GM19328 (cell line): Measurements from ENCODE around the gene IL22RA2.

Experiments used
- ATAC-seq: cut with Tn5 transposase; IDR thresholded peaks from one replicate; pipeline ENCODE4 v1.9.1; 2021; ENCODE audit warnings: mild to moderate bottlenecking, moderate library complexity; ENCODE audit not compliant: unreplicated experiment

Gene IL22RA2

DNA sequence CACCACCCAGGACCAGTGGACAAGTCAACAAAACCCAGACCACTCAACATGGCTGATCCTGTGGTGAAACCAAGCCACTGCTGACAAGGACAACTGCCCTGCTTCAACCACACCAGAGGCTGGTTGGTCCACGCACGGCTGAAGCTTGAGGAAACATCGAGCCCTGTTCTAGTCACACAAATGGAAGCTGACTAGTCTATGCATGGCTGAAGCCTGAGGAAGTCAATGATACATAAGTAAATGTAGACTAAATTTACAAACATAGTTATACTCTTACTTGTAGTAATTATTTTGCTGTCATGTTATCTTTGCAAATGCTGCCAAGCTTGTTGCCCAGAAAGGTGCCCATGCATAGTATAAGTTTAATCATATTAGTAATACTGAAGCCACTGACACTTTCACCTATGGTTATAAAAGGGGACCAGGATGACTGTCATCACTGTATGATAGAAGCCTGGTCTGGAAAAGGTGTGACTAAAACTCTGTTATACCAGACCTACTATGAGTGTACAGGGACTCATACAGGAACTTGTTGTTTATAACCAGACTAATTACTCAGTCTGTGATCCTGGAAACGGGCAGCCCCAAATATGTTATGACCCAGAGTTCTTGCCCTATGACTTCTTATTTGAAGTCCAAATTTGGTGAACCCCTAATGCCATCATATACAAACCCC lies 5.6 kb downstream of the IL22RA2 start:
- ATAC-seq, result no peak

GRCh38 chr6:137166247-137167098 lies 7.0 kb downstream of the IL22RA2 start:
- no peak for ATAC-seq

- no peak for ATAC-seq
Observed at GRCh38 chr6:137165375-137166246, 7.8 kb downstream of the IL22RA2 start.

DNA sequence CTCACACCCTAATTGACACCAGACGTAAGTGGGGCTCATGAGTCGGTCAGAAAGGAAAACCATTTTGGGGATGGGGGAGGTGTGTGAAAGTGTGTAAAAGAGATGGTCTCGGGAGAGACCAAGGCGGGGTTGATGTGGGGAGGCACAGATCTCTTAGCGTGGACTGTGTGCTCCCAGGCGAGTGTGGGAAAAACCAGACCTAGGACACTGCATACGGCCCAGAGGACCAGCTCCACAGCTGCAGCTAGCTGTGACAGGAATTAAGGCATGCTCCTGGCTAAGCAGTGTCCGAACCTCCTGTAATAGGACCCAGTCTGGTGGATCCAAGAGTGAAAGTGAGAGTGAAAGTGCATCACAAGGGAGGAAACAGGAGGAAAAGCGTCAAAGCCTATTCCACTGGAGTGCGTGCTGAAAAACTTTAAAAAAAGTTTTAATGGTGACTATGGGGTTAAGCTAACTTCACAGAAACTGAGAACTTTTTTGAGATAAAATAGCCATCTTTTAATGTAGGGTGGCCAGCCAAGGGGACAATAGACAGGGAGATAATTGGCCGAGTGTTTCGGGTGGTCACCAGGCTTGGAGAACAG lies 9.6 kb downstream of the IL22RA2 start:
- ATAC-seq, result no peak

DNA sequence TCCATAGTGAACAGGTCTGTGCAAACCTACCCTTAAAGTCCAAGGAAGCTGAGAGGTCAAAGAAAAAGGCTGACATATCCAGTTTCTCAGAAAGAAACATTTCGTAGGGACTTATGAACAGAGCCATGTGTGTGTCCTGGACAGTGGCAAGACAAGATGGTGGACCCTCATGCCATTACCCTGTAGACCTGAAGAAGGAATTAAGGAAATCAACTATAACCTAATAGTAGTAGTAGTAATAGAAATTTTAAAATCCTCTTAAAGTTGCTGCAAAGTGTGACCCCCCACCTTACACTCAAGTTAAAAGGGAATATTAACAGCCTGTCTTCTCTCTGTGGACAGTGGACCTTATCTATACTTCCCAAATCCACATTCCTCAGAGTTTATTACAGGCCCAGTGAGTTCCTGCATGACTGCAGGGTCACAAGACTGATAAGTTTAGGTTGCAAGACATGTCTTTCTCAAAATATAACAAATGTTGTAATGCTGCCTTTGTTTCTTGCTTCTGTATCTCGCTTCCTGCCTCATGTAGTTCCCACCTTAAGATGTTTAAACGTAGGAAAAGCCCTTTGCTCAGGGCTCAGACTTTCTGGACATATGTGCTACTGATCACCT lies 10.6 kb downstream of the IL22RA2 start:
- ATAC-seq, result no peak

DNA sequence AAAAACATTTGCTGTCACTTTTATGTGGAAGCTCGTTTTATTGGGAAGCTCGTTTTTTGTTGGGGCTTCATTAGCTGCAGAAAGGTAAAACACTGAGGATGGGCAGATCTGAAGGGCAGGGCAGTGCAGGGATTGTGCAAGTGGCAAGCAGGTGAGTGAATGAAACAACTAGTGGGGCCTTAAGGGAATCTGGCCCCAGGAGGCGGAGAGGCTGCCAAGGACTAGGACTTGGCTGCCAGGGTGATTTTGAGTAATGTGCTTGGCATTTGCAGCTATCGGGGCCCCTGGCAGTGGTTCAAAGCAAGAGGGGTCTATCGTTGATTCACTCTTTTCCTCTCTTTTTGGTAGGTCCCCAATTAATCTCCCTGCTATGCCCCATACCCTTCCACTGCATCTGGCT lies 11.5 kb downstream of the IL22RA2 start:
- ATAC-seq, result no peak

GRCh38 chr6:137160763-137161162 lies 12.7 kb downstream of the IL22RA2 start:
- ATAC-seq, result no peak

- ATAC-seq, result no peak
Observed at GRCh38 chr6:137159912-137160311, 13.5 kb downstream of the IL22RA2 start.

- no peak for ATAC-seq
Observed at GRCh38 chr6:137157601-137158000, 15.8 kb downstream of the IL22RA2 start.

- ATAC-seq, result no peak
Observed at GRCh38 chr6:137156650-137157049, 16.8 kb downstream of the IL22RA2 start.

DNA sequence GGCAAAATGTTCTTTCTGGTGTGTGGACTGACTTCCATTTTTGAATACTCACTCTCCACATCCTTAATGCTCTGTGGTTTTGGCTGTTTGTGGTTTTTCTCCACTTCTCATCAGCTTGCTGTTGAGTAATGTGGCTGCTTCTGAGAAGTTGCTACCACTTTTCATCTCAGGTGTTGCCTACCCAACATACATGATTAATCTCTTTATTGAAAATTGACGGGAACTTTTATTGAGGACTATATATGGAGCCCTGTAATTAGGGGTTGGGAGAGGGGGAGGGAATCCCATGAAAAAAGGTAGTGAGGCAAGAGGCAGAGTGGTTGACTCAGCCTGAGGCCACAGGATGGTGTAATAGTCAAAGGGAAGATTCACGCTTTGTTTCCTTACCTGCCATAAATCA lies 17.6 kb downstream of the IL22RA2 start:
- ATAC-seq, result no peak

- ATAC-seq, result no peak
Observed at GRCh38 chr6:137150072-137150471, 23.4 kb downstream of the IL22RA2 start.

DNA sequence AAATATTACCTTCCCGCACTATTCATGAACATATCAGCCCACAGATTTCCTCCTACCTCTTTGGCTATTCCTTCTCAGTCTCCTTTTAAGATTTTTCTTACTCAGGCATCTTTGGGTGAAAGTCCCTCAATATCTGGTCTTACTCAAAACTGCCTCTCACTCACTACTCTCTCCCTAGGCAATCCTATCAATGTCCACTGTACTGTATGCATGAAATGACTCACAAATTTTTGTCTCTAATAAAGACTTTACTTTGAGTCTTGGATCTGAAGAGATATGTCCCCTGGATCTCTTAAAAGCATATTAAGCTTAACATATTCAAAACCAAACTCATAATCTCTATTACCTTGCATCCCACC lies 24.4 kb downstream of the IL22RA2 start:
- no peak for ATAC-seq

DNA sequence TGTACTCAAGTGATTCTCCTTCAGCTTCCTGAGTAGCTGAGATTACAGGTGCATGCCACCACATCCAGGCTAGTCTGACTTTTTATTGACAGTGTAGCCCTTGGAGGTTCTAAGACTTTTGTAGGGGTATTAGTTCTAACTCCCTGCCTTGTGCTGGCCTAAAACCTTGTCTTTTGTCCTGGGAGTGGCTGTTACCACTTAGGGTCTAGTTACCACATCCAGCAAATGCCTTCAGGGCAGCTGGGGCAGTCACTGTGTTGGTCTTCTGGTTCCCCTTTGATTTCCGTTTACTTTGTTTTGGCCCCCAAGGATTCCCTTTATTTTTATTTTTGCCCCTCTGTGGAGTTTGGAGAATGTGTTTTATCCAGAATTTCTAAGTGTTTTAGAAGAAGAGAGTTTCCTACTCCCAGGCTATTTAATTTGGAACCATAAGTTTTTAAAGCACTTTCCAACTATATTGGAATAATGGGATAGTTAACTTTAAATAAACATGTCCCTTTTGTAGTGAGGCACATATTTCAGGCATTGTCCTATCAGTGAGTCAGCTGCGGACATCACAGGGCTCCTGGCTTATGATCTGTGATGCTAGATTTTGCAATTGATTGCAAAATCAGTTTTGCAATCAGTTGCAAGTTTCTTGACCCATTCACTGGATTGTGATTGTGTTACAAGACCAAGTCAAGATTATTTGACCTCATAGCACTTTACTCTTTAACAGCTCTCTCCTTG lies 25.0 kb downstream of the IL22RA2 start:
- ATAC-seq, result no peak

GRCh38 chr6:137147195-137147594 lies 26.2 kb downstream of the IL22RA2 start:
- no peak for ATAC-seq

DNA sequence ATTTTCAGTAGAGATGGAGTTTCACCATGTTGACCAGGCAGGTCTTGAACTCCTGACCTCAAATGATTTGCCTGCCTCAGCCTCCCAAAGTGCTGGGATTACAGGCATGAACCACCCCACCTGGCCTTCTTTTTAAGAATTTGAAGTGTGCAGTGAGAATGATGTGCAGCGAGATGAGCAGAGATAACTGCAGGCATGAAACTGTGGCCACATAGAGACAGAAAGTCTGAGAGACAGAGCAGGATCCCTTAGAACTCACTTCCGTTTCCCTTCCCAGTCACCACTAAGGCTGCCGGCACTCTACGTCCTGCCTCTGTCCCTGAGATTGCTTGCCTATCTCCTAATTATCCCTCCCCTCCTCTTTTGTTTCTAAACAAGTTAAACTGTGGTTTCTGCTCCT lies 27.2 kb downstream of the IL22RA2 start:
- no peak for ATAC-seq

GRCh38 chr6:137145421-137145820 lies 28.0 kb downstream of the IL22RA2 start:
- ATAC-seq, result no peak

DNA sequence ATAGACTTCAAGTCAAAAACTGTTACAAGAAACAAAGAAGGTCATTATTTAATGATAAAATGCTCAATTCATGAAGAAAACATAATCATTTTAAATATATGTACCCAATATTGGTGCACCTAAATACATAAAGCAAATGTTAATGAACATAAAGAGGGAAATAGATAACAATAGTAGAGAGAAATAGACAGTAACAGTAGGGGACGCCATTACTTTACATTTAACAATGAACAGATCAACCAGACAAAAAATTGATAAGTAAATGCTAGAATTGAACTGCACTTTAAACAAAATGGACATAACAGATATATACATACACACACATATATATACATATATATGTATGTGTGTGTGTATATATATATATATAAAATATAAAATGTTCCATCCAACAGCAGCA lies 37.4 kb downstream of the IL22RA2 start:
- ATAC-seq, result no peak

DNA sequence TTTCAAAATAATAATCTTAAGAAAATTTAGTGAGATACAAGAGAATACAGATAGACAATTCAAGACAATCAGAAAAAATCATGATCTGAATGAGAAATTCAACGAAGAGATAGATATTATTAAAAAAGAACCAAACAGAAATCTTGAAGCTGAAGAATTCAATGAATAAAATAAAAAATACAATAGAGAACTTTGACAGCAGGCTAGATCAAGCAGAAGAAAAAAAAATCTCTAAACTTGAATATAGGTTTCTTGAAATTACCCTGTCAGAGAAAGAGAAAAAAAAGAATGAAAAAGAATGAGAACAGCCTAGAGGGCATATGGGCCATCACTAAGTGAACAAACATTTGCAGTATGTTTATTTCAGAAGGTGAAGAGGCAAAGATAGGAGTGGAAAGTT lies 39.0 kb downstream of the IL22RA2 start:
- ATAC-seq, result no peak

DNA sequence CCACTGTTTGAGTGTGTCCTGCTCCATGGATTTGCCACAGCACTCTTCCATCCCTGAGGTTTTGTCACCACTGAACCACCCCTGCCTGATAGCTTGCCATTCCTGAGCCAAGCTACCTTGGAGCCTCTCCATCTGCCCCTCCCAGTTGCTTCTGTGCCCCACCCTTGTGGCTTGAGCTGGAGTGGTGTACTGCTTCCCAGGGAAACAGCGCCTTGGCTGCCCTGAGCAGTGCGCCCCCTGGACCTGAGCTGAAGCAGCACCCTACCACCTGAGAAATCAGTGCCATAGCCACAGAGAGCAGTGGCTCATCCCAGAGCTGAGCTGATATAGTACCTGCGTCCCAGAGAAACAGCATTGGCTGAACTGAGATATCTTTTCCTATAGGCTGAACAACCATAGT lies 40.3 kb downstream of the IL22RA2 start:
- no peak for ATAC-seq
